Measurements from ENCODE around the gene LDB3. TPM values are rescaled to one million over a fixed set of nuclear protein-coding genes. Genes with fewer than 3 reads are reported as not detected.

The LDB3 gene
- total and polyA plus RNA-seq, 2 of the 8 experiments (the other 6 are each of a cell fraction or from before 2014, with no cell fraction given): 0.20 to 0.43 TPM

- no peak overlapping the region for H3K14ac ChIP-seq (ENCODE audit: insufficient read length)
- no peak overlapping the region for H2BK120ac ChIP-seq (replicated peaks; ENCODE audit: low read depth, low read length)
- no peaks in the 10 kb centered on the region for H3K27me3 ChIP-seq (replicated peaks in 1 of 4; ENCODE audit: control insufficient read depth in 3 of 4, extremely low read depth in 1 of 4, insufficient read depth in 3 of 4, low read length in 3 of 4)
- no peak overlapping the region for H4K8ac ChIP-seq (ENCODE audit: extremely low read depth, insufficient read depth, low read length)
- no peaks in the 10 kb centered on the region for H3K36me3 ChIP-seq (ENCODE audit: control insufficient read depth in 2 of 4, insufficient read depth in 4 of 4, low read length in 3 of 4)
- peaks cover 0 to 10% (median 6%) of the 10 kb centered on the region in 4 experiments; a peak in 6 of 7 replicates for H3K4me1 ChIP-seq (replicated peaks in 1 of 4; ENCODE audit: control insufficient read depth in 3 of 4, insufficient read depth in 4 of 4, low read length in 3 of 4)
- H3K4me3 ChIP-seq (ENCODE audit: extremely low read depth in 1 of 4, insufficient read depth in 2 of 4, low read depth in 3 of 4, low read length in 4 of 4): no peak overlapping the region
- peak overlapping the region in 1 of 2 experiments; percentile 33; a peak in 1 of 4 replicates for H3K4me2 ChIP-seq (ENCODE audit: insufficient read depth in 1 of 2, low read depth in 2 of 2, low read length in 2 of 2)
- POLR2A ChIA-PET (ENCODE audit: partially characterized antibody): interaction anchor here (1.0 to 3.6 kb wide), 9 partner anchors 10 to 116 kb away, joined by 3 to 25 read pairs (median 3); no protein-coding TSS in a partner anchor
- no peak overlapping the region for H3K27ac ChIP-seq (ENCODE audit: low read depth, low read length)
- peaks cover 5% of the 10 kb centered on the region; the same call in 1 of the 2 replicates for H3K23me2 ChIP-seq (ENCODE audit: low read depth, low read length)
- peak overlapping the region; percentile 5; the same call in 1 of the 2 replicates for H2BK12ac ChIP-seq (ENCODE audit: low read depth, low read length)
- WGBS, 2 experiments (ENCODE audit: extremely low coverage in 1 of 2, insufficient coverage in 1 of 2, insufficient read length in 1 of 2, insufficient replicate concordance in 2 of 2, low coverage in 1 of 2, low lambda C conversion rate in 2 of 2, missing lambda C conversion rate in 1 of 2): 93% methylated on average over 2 of the region's 2 CpGs; no CpG with 5 or more reads in 1 of the 2 experiments
- H4K20me1 ChIP-seq (replicated peaks in 1 of 2; ENCODE audit: control insufficient read depth in 1 of 2, insufficient read depth in 2 of 2, low read length in 2 of 2): peaks cover 3 to 5% of the 10 kb centered on the region in 2 experiments
- no peak overlapping the region for H2BK15ac ChIP-seq (ENCODE audit: low read length)
- H2BK5ac ChIP-seq (ENCODE audit: low read depth, low read length): no peak overlapping the region
- CTCF ChIA-PET (ENCODE audit: partially characterized antibody): interaction anchor here (0.8 to 1.8 kb wide), 13 partner anchors 11 to 156 kb away, joined by 3 to 8 read pairs (median 4); no protein-coding TSS in a partner anchor
- no peak for DNase-seq (ENCODE audit: low read depth in 1 of 2, low spot score in 2 of 2)
- no peak for FAIRE-seq
- H3K9me3 ChIP-seq (ENCODE audit: insufficient read depth in 2 of 2, low read depth in 1 of 2, low read length in 1 of 2): no peaks in the 10 kb centered on the region
- no peak overlapping the region for H4K91ac ChIP-seq (replicated peaks; ENCODE audit: insufficient read length, low read length)
- no peak overlapping the region for H2AK5ac ChIP-seq (ENCODE audit: low read depth, low read length)
- H4K5ac ChIP-seq (ENCODE audit: insufficient read length, low read depth, low read length): no peak overlapping the region
- H3K79me1 ChIP-seq (ENCODE audit: low read depth, low read length): peaks cover 5% of the 10 kb centered on the region; the same call in 1 of the 2 replicates
- no peak overlapping the region for H2AFZ ChIP-seq (ENCODE audit: low read length)
- no peak overlapping the region for H3K9ac ChIP-seq (replicated peaks in 1 of 4; ENCODE audit: extremely low read depth in 1 of 4, low read depth in 3 of 4, low read length in 3 of 4)
- H3K18ac ChIP-seq (ENCODE audit: extremely low read depth, low read length): 0 out of 2 replicates have a peak overlapping the region, but pooled peaks have one; percentile 5
- no peak overlapping the region for H2BK20ac ChIP-seq (ENCODE audit: low read length)
- H3K23ac ChIP-seq (ENCODE audit: insufficient read length): no peak overlapping the region
- peaks cover 7 to 47% of the 10 kb centered on the region in 2 experiments; a peak in 3 of 4 replicates for H3K79me2 ChIP-seq (ENCODE audit: control insufficient read depth in 1 of 2, insufficient read depth in 2 of 2, low read length in 2 of 2)
- no peak for TF ChIP-seq NRF1 (IDR thresholded peaks at IDR 0.05; ENCODE audit: low read depth, low read length)
- no peak for TF ChIP-seq BACH1 (IDR thresholded peaks at IDR 0.05; ENCODE audit: low read length)
- TF ChIP-seq TAF1 (IDR thresholded peaks at IDR 0.05; ENCODE audit: low read depth, low read length): no peak
- no peak for TF ChIP-seq TEAD4 (IDR thresholded peaks at IDR 0.05; ENCODE audit: low read depth, low read length)
- no peak overlapping the region for H3K4ac ChIP-seq (replicated peaks; ENCODE audit: insufficient read length, low read depth, low read length)
- no peak overlapping the region for H3K56ac ChIP-seq (replicated peaks; ENCODE audit: insufficient read length, low read depth, low read length)
Measured at GRCh38 chr10:86753051-86753450, 84.7 kb downstream of the LDB3 start.

All from H1 (cell line).